SH-SY5Y (cell line): ENCODE results near the gene DPH6.

Experiments
- GATA2 ChIP-seq: IDR thresholded peaks from 2 replicates; pipeline ENCODE4 v1.6.1; 2011; ENCODE audit warnings: mild to moderate bottlenecking, low read depth, low read length
- GATA3 ChIP-seq: IDR thresholded peaks from 2 replicates; pipeline ENCODE4 v1.6.1; 2011; ENCODE audit warnings: low read depth, mild to moderate bottlenecking, low read length, moderate library complexity

DNA sequence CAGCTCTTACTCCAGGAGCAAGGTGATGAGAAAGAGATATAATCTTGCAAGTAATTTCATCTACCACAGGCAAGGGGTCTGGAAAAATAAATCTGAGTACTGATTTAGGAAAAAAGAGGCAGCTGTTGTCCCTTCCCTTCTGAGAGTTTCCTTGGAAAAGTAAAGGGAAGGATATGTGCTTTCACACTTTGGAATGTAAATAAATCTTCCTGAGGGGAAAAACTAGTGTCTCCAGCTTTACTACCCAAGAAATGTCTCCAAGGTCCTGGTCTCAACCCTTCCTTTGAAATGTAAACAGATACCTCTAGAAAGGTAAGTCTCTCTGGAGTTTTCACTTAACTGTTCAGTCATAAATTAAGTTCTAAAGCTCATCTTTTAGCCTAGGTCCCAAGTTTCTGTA, 102.6 kb downstream of the DPH6 start:
- TF ChIP-seq GATA2 (no peak), GATA3 (no peak)
